Measurements from ENCODE around the gene TMEM143.
"Not testable (repeated sequence)": the region's sequence is repeated elsewhere in the genome, so short reads cannot be mapped to it uniquely, and the experiment has no call there.

The TMEM143 gene

GRCh38 chr19:48301886-48302599, 61.7 kb downstream of the TMEM143 start:
- no peak for DNase-seq (ENCODE audit: insufficient read length, low spot score)
- FAIRE-seq = no peak

- FAIRE-seq (no peak), DNase-seq (ENCODE audit: insufficient read length, low spot score) (no peak)
These were observed 65.8 kb downstream of the TMEM143 start for GRCh38 chr19:48297975-48298374.

- no peak for DNase-seq (ENCODE audit: insufficient read length, low spot score)
- no peak for FAIRE-seq
These were observed 66.6 kb downstream of the TMEM143 start for GRCh38 chr19:48296963-48297734.

- DNase-seq (ENCODE audit: insufficient read length, low spot score) = no peak
- FAIRE-seq = no peak
These were observed 68.3 kb downstream of the TMEM143 start for GRCh38 chr19:48295458-48295857.

GRCh38 chr19:48292798-48293197, 70.9 kb downstream of the TMEM143 start:
- no peak for DNase-seq (ENCODE audit: insufficient read length, low spot score)
- no peak for FAIRE-seq

GRCh38 chr19:48291489-48291815, 72.3 kb downstream of the TMEM143 start:
- FAIRE-seq = not testable (repeated sequence)

GRCh38 chr19:48290771-48291488, 72.8 kb downstream of the TMEM143 start:
- peak; percentile 28 for FAIRE-seq
- DNase-seq (ENCODE audit: insufficient read length, low spot score) = peak; percentile 76

More at GRCh38 chr19:48291489-48291815, 72.3 kb downstream of the TMEM143 start:
- DNase-seq (ENCODE audit: insufficient read length, low spot score) = not testable (repeated sequence)

GRCh38 chr19:48290401-48290770, 73.4 kb downstream of the TMEM143 start:
- peak; percentile 79 for DNase-seq (ENCODE audit: insufficient read length, low spot score)

GRCh38 chr19:48287748-48288147, 76.0 kb downstream of the TMEM143 start:
- FAIRE-seq (no peak), DNase-seq (ENCODE audit: insufficient read length, low spot score) (no peak)

More at GRCh38 chr19:48290401-48290770, 73.4 kb downstream of the TMEM143 start:
- FAIRE-seq = no peak

- no peak for FAIRE-seq
These were observed 78.8 kb downstream of the TMEM143 start for GRCh38 chr19:48284896-48285295.

GRCh38 chr19:48283908-48284307, 79.8 kb downstream of the TMEM143 start:
- DNase-seq (ENCODE audit: insufficient read length, low spot score) = peak; percentile 53
- no peak for FAIRE-seq

More at GRCh38 chr19:48284896-48285295, 78.8 kb downstream of the TMEM143 start:
- DNase-seq (ENCODE audit: insufficient read length, low spot score) = peak; percentile 37

All from HTR-8/SVneo (cell line).